Measurements from ENCODE around the gene ZNF18. TPM values are rescaled to one million over a fixed set of nuclear protein-coding genes. Genes with fewer than 3 reads are reported as not detected.

Gene ZNF18
- 7.7 and 11.0 TPM in 2 replicates for total RNA-seq

DNA sequence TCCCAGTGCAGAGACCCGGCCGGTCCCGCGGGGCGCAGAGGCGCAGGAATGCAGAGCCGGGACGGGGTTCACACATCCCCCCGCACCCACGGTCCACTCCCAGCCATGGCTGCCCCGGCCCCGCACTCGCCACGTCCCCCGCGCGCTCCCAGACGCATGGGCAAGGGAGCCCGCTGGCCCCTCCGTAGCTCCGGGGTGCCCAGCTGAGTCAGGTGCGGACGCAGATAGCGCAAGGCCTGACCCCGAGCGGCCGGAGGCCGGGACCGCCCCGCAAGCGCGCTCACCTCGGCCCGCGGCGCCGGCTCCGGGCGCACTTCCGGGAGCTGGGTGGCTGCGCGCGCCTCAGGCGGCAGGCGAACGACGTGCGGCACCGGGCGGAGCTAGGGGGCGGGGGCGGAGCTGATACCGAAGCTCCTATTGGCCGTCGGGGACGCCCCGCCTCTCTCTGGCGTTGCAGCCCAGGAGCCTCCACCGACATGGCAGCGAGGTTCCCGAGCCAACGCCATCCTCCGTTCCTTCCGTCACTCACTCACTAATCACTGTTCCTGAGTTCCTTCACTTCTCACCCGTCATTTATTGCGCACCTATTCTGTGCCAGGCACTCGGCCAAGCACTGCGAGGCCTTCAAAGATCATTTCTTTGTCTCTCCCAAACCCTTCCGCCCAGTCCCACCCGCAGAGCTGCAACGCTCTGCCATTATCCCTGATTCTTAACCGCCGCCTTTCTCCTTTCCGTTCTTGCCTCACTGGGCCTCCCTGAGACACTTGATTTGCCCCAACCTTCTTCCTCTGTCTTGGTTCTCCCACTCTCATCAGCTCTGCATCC lies at the start of gene ZNF18:
Gene ZNF18, minus strand, starts transcription at position 329 of the 825 bp plus-strand sequence. CDS start 4,646 bp downstream, outside the sequence.
- peak; percentile 94 for DNase-seq (ENCODE audit: low spot score)
- Mint-ChIP-seq H3K9me3 (peaks cover 5% of the 10 kb centered on the region), H3K27ac (peak within 1 kb of the TSS; percentile 92), H3K4me3 (peak within 1 kb of the TSS; percentile 94), H3K36me3 (ENCODE audit: low read depth) (no peaks in the 10 kb centered on the region), H3K4me1 (ENCODE audit: low read depth) (peaks cover 14% of the 10 kb centered on the region), H3K27me3 (ENCODE audit: insufficient read depth) (peaks cover under 1% of the 10 kb centered on the region)
- intact Hi-C loops (cut with micrococcal nuclease) = loop anchor here (1.0 to 10.0 kb wide), 4 partner anchors 23 to 1300 kb away; partner anchors contain the start of genes ADPRM, ELAC2, MAP2K4 and SCO1

DNA sequence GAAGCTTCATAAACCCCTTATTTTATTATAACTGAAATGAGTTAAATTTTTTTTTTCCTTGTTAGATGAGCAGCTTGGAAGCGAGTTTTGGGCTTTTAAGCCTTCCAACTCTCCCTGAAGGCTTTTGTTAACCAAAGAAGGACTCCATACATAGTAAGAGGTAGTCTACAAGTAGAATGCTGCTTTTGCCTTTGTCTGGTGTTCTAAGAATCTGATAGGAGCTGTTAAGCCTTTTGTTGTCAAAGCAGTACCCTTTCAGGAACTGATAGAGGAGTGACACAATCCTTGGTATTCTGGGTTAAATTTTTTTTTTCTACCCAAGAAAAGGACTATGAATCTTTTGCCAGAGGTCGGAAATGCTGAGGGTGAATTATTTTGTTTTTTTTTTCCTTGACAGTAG lies 49.5 kb upstream of the ZNF18 start:
- Mint-ChIP-seq H3K27ac (no peak overlapping the region), H3K36me3 (ENCODE audit: low read depth) (no peaks in the 10 kb centered on the region), H3K4me3 (no peak overlapping the region), H3K9me3 (no peaks in the 10 kb centered on the region), H3K27me3 (ENCODE audit: insufficient read depth) (no peaks in the 10 kb centered on the region), H3K4me1 (ENCODE audit: low read depth) (peaks cover 9% of the 10 kb centered on the region)
- intact Hi-C loops (cut with micrococcal nuclease) = no loop called here
- DNase-seq (ENCODE audit: low spot score) = no peak

DNA sequence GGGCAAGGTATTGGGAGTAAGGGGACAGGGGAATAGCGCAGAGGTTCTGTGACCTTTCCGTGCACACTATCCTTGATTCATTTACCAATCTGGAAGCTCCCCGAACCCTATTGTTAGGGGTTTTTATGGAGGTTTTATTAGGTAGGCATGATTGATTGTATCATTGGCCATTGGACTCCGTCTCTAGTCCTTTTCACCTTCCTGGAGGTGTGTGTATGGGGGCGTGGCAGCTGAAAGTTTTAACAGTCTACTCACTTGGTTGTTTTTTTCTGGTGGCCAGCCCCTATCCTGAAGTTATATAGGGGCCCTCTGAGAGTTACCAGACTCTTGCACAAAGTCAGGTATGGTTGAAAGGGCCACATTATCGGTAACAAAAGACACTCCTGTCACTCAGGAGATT lies 46.4 kb upstream of the ZNF18 start:
- Mint-ChIP-seq H3K27me3 (ENCODE audit: insufficient read depth) (no peaks in the 10 kb centered on the region), H3K27ac (no peak overlapping the region), H3K9me3 (no peaks in the 10 kb centered on the region), H3K4me1 (ENCODE audit: low read depth) (peaks cover 21% of the 10 kb centered on the region), H3K36me3 (ENCODE audit: low read depth) (no peaks in the 10 kb centered on the region), H3K4me3 (no peak overlapping the region)
- intact Hi-C loops (cut with micrococcal nuclease) = no loop called here
- DNase-seq (ENCODE audit: low spot score) = no peak

DNA sequence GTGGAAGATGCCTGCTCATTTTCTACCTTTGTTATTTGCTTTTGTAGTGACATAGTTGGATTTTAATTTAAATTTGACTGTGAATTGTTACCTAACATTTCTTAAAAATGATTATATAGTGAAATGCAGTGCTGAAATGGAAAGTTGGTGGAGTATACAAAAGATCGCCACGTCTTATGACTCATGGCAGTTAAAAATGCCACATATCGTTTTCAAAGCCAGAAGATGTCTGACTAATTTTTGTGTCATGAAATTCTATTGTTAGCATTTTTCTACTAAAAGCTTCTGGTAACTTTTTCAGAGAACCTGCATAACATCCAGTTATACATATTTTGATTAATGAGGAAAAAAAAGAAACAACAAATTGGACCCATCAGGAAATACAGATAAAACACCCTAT lies 44.0 kb upstream of the ZNF18 start:
- H3K36me3 Mint-ChIP-seq (ENCODE audit: low read depth) = no peaks in the 10 kb centered on the region
- no peak overlapping the region for H3K4me3 Mint-ChIP-seq
- no peak overlapping the region for H3K27ac Mint-ChIP-seq
- peaks cover 27% of the 10 kb centered on the region for H3K4me1 Mint-ChIP-seq (ENCODE audit: low read depth)
- H3K27me3 Mint-ChIP-seq (ENCODE audit: insufficient read depth) = no peaks in the 10 kb centered on the region
- intact Hi-C loops (cut with micrococcal nuclease) = no loop called here
- no peaks in the 10 kb centered on the region for H3K9me3 Mint-ChIP-seq
- no peak for DNase-seq (ENCODE audit: low spot score)

DNA sequence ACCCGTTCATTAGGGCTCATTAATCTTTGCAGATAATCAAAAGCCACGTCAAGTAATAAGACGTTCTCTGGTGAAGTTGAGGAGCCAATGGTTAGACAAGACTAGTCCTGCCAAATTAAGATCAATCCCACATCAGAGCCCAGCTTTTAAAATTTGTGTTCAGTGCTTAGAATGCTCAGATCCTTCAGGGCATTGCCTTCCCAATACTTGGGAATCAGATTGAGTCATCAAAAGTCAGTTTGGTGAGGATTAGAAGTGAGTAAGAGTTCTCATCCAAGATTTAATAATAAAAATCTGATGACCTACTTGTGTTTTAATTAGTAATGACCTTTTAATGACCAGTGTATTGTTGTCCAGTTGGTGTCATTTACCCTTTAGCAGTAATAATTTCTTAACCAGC lies 43.2 kb upstream of the ZNF18 start:
- H3K27ac Mint-ChIP-seq = no peak overlapping the region
- H3K36me3 Mint-ChIP-seq (ENCODE audit: low read depth) = no peaks in the 10 kb centered on the region
- no peaks in the 10 kb centered on the region for H3K27me3 Mint-ChIP-seq (ENCODE audit: insufficient read depth)
- intact Hi-C loops (cut with micrococcal nuclease) = no loop called here
- H3K4me3 Mint-ChIP-seq = no peak overlapping the region
- H3K9me3 Mint-ChIP-seq = no peaks in the 10 kb centered on the region
- peaks cover 27% of the 10 kb centered on the region for H3K4me1 Mint-ChIP-seq (ENCODE audit: low read depth)
- DNase-seq (ENCODE audit: low spot score) = no peak

GRCh38 chr17:12037970-12038369 lies 40.7 kb upstream of the ZNF18 start:
- no peaks in the 10 kb centered on the region for H3K9me3 Mint-ChIP-seq
- H3K36me3 Mint-ChIP-seq (ENCODE audit: low read depth) = peaks cover 7% of the 10 kb centered on the region
- H3K4me1 Mint-ChIP-seq (ENCODE audit: low read depth) = peaks cover 23% of the 10 kb centered on the region
- no peak for DNase-seq (ENCODE audit: low spot score)
- intact Hi-C loops (cut with micrococcal nuclease) = no loop called here
- no peak overlapping the region for H3K4me3 Mint-ChIP-seq
- no peak overlapping the region for H3K27ac Mint-ChIP-seq
- no peaks in the 10 kb centered on the region for H3K27me3 Mint-ChIP-seq (ENCODE audit: insufficient read depth)

GRCh38 chr17:12035673-12036072 lies 38.4 kb upstream of the ZNF18 start:
- intact Hi-C loops (cut with micrococcal nuclease) = no loop called here
- H3K27ac Mint-ChIP-seq = no peak overlapping the region
- H3K9me3 Mint-ChIP-seq = no peaks in the 10 kb centered on the region
- H3K27me3 Mint-ChIP-seq (ENCODE audit: insufficient read depth) = no peaks in the 10 kb centered on the region
- no peak for DNase-seq (ENCODE audit: low spot score)
- H3K4me1 Mint-ChIP-seq (ENCODE audit: low read depth) = peaks cover 9% of the 10 kb centered on the region
- H3K36me3 Mint-ChIP-seq (ENCODE audit: low read depth) = peaks cover 7% of the 10 kb centered on the region
- no peak overlapping the region for H3K4me3 Mint-ChIP-seq

DNA sequence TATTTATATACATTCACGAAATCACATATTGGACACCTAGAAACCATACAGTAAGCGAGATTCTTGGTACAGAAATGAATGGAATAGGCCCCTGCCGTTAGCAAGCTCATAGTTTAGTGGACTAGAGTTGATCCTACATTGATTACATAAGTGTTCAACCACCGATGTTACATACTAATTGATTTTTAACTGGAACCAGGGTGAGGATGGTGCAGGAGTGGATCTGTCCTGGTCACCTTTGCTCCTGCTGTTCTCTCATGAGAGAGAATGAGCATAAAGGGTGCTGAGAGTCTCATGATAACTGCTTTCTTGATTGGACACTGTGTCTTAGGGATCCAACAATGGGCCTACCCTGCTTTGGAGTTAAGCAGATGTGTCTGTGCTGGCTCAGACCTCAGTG lies 37.3 kb upstream of the ZNF18 start:
- no peak overlapping the region for H3K4me3 Mint-ChIP-seq
- H3K9me3 Mint-ChIP-seq = no peaks in the 10 kb centered on the region
- H3K4me1 Mint-ChIP-seq (ENCODE audit: low read depth) = peaks cover 6% of the 10 kb centered on the region
- peaks cover 7% of the 10 kb centered on the region for H3K36me3 Mint-ChIP-seq (ENCODE audit: low read depth)
- no peak overlapping the region for H3K27ac Mint-ChIP-seq
- no peak for DNase-seq (ENCODE audit: low spot score)
- intact Hi-C loops (cut with micrococcal nuclease) = no loop called here
- no peaks in the 10 kb centered on the region for H3K27me3 Mint-ChIP-seq (ENCODE audit: insufficient read depth)

GRCh38 chr17:12028611-12029010 lies 31.3 kb upstream of the ZNF18 start:
- intact Hi-C loops (cut with micrococcal nuclease) = no loop called here
- no peaks in the 10 kb centered on the region for H3K27me3 Mint-ChIP-seq (ENCODE audit: insufficient read depth)
- H3K4me1 Mint-ChIP-seq (ENCODE audit: low read depth) = peaks cover 14% of the 10 kb centered on the region

GRCh38 chr17:12027658-12028057 lies 30.4 kb upstream of the ZNF18 start:
- Mint-ChIP-seq H3K4me1 (ENCODE audit: low read depth) (peaks cover 24% of the 10 kb centered on the region), H3K27me3 (ENCODE audit: insufficient read depth) (no peaks in the 10 kb centered on the region), H3K9me3 (no peaks in the 10 kb centered on the region), H3K36me3 (ENCODE audit: low read depth) (peaks cover 1% of the 10 kb centered on the region), H3K27ac (no peak overlapping the region), H3K4me3 (no peak overlapping the region)
- intact Hi-C loops (cut with micrococcal nuclease) = no loop called here
- DNase-seq (ENCODE audit: low spot score) = no peak

More at GRCh38 chr17:12028611-12029010, 31.3 kb upstream of the ZNF18 start:
- DNase-seq (ENCODE audit: low spot score) = no peak
- no peaks in the 10 kb centered on the region for H3K9me3 Mint-ChIP-seq
- H3K27ac Mint-ChIP-seq = no peak overlapping the region
- no peak overlapping the region for H3K4me3 Mint-ChIP-seq
- peaks cover 1% of the 10 kb centered on the region for H3K36me3 Mint-ChIP-seq (ENCODE audit: low read depth)

DNA sequence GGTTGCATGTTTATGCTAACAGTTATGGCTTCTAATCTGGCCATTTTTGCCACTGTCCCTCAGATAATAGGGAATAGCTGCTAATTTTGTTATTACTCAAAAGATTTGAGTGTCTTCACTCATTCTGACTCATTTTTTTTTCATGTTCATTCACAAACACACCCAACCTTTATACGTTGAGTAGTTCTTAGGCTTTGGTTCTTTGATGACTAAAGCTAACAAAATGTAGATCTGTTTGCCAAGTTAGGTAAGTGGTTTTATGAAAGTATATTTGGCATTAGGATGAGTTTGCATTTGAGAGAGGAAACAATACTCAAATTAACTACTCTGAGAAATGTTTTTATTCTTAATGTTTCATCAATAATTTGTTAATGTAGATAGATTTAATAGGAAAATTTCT lies 27.1 kb upstream of the ZNF18 start:
- Mint-ChIP-seq H3K4me1 (ENCODE audit: low read depth) (peaks cover 44% of the 10 kb centered on the region), H3K4me3 (no peak overlapping the region), H3K9me3 (no peaks in the 10 kb centered on the region), H3K27me3 (ENCODE audit: insufficient read depth) (peaks cover 8% of the 10 kb centered on the region), H3K36me3 (ENCODE audit: low read depth) (peaks cover 1% of the 10 kb centered on the region), H3K27ac (no peak overlapping the region)
- DNase-seq (ENCODE audit: low spot score) = no peak
- intact Hi-C loops (cut with micrococcal nuclease) = no loop called here

GRCh38 chr17:12022310-12022709 lies 25.0 kb upstream of the ZNF18 start:
- Mint-ChIP-seq H3K27me3 (ENCODE audit: insufficient read depth) (peaks cover 15% of the 10 kb centered on the region), H3K36me3 (ENCODE audit: low read depth) (no peaks in the 10 kb centered on the region), H3K9me3 (no peaks in the 10 kb centered on the region), H3K27ac (no peak overlapping the region), H3K4me3 (peak overlapping the region; percentile 77), H3K4me1 (ENCODE audit: low read depth) (peaks cover 44% of the 10 kb centered on the region)
- intact Hi-C loops (cut with micrococcal nuclease) = no loop called here
- DNase-seq (ENCODE audit: low spot score) = no peak

DNA sequence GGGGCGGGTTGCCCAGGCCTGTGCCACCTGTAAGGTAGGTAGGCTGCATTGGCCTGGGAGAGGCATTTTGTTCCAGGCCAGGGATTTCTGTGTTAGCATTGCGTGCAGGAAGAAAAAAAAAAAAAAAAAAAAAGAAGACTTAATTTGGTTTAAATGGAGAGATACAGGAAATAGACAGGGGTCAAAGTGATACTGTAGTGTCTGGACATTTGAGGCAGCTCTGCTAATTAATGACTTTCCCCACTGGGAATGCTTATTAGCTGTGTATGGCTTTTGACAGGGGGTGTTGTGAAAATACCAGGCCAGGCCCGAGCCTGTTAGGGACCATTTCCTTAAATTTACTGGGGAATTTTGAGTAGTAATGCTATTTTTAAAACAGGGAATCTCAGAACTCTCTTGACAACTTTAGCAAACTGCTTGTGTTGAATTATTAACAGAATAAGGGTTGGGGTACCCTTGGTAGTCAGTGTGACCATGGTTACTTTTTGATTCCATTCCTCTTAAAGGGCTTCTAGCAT lies 24.4 kb upstream of the ZNF18 start:
- H3K9me3 Mint-ChIP-seq = no peaks in the 10 kb centered on the region
- peak overlapping the region; percentile 77 for H3K4me3 Mint-ChIP-seq
- H3K27me3 Mint-ChIP-seq (ENCODE audit: insufficient read depth) = peaks cover 18% of the 10 kb centered on the region
- peaks cover 44% of the 10 kb centered on the region for H3K4me1 Mint-ChIP-seq (ENCODE audit: low read depth)
- H3K36me3 Mint-ChIP-seq (ENCODE audit: low read depth) = no peaks in the 10 kb centered on the region
- no peak for DNase-seq (ENCODE audit: low spot score)
- peak overlapping the region; percentile 52 for H3K27ac Mint-ChIP-seq
- intact Hi-C loops (cut with micrococcal nuclease) = no loop called here
